DND-41 (cell line): ENCODE results near the gene NKD1.

ENCODE experiments used
- ATAC-seq: fragments of 200-7000 bp; cut with Tn5 transposase; 3 replicates; pipeline ENCODE4 v1.9.1; 2021; ENCODE audit warnings: low read depth; ENCODE audit not compliant: insufficient read depth
- DNase-seq: peaks from one replicate; pipeline ENCODE4 v3.0.0-alpha.2; 2020
- H2AFZ ChIP-seq: 2 replicates; pipeline ENCODE4 v1.6.0; 2012; ENCODE audit warnings: low read depth, low read length
- H3K27ac ChIP-seq: 2 replicates; pipeline ENCODE4 v1.5.1; 2012; ENCODE audit warnings: low read length, inconsistent platforms
- H3K27me3 ChIP-seq: fragments of 200-600 bp; sonication (generic); 2 replicates; pipeline ENCODE4 v1.6.0; 2012; ENCODE audit warnings: low read length, mild to moderate bottlenecking, inconsistent platforms; ENCODE audit not compliant: insufficient read depth, poor library complexity
- H3K36me3 ChIP-seq: 2 replicates; pipeline ENCODE4 v1.5.1; 2012; ENCODE audit warnings: low read length, inconsistent platforms; ENCODE audit not compliant: insufficient read depth
- H3K4me1 ChIP-seq: 2 replicates; pipeline ENCODE4 v1.5.1; 2012; ENCODE audit warnings: mild to moderate bottlenecking, low read length; ENCODE audit not compliant: insufficient read depth
- H3K4me2 ChIP-seq: 2 replicates; pipeline ENCODE4 v1.6.0; 2012; ENCODE audit warnings: mild to moderate bottlenecking, moderate library complexity, low read length, inconsistent platforms; ENCODE audit not compliant: insufficient read depth
- H3K4me3 ChIP-seq, 2 experiments: fragments of 200-600 bp in 1 of 2; shearing (Covaris generic) in 1 of 2; 2 replicates each; pipeline ENCODE4 v1.5.1; 2012 to 2016; ENCODE audit warnings: inconsistent platforms in 2 of 2, low read length in 2 of 2, mild to moderate bottlenecking in 2 of 2, low read depth in 1 of 2, moderate library complexity in 1 of 2
- H3K79me2 ChIP-seq: 2 replicates; pipeline ENCODE4 v1.6.0; 2012; ENCODE audit warnings: low read length, inconsistent platforms; ENCODE audit not compliant: insufficient read depth
- H3K9ac ChIP-seq: 2 replicates; pipeline ENCODE4 v1.6.0; 2012; ENCODE audit warnings: low read depth, mild to moderate bottlenecking, inconsistent platforms, low read length, moderate library complexity
- H3K9me3 ChIP-seq: 2 replicates; pipeline ENCODE4 v1.5.1; 2012; ENCODE audit warnings: low read length, moderate library complexity, mild to moderate bottlenecking, inconsistent platforms; ENCODE audit not compliant: insufficient read depth, severe bottlenecking
- H4K20me1 ChIP-seq: 2 replicates; pipeline ENCODE4 v1.6.0; 2012; ENCODE audit warnings: low read length; ENCODE audit not compliant: insufficient read depth
- EZH2 ChIP-seq: IDR thresholded peaks from 3 replicates; pipeline ENCODE4 v1.6.1; 2012; ENCODE audit warnings: borderline replicate concordance, low read depth, mild to moderate bottlenecking, moderate library complexity, low read length, inconsistent platforms; ENCODE audit not compliant: severe bottlenecking
- TF ChIP-seq, protein P1 (sequence below): IDR thresholded peaks from 2 replicates; pipeline ENCODE4 v1.5.1; 2012; ENCODE audit warnings: borderline replicate concordance, low read length, moderate library complexity, mild to moderate bottlenecking; ENCODE audit not compliant: poor library complexity, severe bottlenecking; ENCODE audit errors: extremely low read depth

The NKD1 gene

DNA sequence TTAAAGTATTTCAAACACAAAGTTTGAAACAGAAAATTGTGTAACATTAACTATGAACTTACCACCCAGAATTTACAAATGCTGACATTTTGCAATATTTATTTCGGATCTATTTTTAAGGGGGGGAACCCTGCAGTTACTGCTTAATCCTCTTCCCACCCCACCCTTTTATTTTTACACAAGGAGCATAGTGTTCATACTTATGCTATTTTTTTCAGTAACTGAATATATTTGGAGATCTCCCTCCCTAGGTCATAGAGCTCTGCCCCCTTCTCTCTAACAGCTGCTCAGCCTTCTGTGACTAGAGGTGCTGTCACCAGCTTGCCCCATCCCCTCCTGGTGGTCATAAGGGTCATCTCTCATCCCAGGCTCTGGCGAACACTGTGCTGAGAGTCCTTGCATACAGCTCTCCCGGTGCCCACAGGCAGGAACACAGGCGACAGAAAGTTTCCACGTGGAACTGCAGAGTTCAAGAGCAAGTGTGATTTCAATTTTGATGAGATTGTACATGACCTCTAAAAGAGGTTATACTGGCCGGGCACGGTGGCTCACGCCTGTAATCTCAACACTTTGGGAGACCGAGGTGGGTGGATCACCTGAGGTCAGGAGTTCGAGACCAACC is 88.7 kb downstream of the NKD1 start:
- no peak overlapping the region for H3K27ac ChIP-seq
- no peaks in the 10 kb centered on the region for H3K9me3 ChIP-seq
- H3K4me2 ChIP-seq, result no peak overlapping the region
- no peaks in the 10 kb centered on the region for H4K20me1 ChIP-seq
- ATAC-seq (no peak), DNase-seq (no peak)
- no peaks in the 10 kb centered on the region for H3K4me1 ChIP-seq
- H3K79me2 ChIP-seq, result no peaks in the 10 kb centered on the region
- no peaks in the 10 kb centered on the region for H3K36me3 ChIP-seq
- H2AFZ ChIP-seq, result no peak overlapping the region
- H3K9ac ChIP-seq, result no peak overlapping the region
- TF ChIP-seq, protein P1, sequence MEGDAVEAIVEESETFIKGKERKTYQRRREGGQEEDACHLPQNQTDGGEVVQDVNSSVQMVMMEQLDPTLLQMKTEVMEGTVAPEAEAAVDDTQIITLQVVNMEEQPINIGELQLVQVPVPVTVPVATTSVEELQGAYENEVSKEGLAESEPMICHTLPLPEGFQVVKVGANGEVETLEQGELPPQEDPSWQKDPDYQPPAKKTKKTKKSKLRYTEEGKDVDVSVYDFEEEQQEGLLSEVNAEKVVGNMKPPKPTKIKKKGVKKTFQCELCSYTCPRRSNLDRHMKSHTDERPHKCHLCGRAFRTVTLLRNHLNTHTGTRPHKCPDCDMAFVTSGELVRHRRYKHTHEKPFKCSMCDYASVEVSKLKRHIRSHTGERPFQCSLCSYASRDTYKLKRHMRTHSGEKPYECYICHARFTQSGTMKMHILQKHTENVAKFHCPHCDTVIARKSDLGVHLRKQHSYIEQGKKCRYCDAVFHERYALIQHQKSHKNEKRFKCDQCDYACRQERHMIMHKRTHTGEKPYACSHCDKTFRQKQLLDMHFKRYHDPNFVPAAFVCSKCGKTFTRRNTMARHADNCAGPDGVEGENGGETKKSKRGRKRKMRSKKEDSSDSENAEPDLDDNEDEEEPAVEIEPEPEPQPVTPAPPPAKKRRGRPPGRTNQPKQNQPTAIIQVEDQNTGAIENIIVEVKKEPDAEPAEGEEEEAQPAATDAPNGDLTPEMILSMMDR, result no peak
- TF ChIP-seq EZH2, result no peak
- H3K4me3 ChIP-seq, result no peak overlapping the region
- H3K27me3 ChIP-seq, result peaks cover 28% of the 10 kb centered on the region

DNA sequence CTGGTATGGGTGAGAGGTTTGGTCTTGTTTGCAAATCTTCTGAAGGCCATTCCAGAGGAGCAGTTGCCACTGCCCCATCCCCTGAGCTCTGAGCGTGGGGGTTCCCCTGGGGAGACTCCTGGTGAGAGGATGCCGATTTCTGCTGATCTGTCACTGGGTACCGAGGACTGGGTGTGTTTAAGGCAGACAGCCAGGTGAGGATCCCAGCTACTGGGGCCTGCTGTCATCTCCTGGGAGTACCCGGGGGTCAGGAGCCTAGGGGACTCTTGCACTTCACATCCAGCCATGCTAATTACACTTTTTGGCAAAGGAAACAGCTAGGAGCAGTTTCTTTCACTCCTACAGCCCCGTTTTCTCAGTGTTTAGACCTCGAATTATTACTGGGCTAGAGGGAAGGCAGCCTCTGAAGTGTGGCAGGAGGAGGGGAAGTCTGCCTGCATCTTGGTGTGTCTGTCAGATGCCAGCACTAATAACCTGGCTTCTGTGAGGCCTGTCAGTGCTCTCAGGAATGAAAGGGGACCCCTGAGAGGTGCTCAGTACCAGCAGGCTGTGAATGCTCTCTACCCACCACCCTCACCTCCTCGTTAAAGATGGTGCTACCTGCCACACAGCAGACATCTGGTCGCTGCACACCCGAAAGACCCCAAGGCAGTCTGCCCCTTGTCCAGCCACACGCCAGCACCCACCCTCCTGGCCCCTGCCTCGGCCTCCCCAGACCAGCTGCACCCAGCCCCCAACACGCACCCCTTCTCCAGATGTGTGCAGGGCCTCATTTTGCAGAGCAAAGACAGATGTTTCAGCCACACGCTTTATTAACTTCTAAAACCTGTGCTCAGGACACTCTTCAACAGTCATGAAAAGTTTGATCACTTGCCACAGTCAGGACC is 89.8 kb downstream of the NKD1 start:
- peaks cover under 1% of the 10 kb centered on the region; the same call in 1 of the 2 replicates for H4K20me1 ChIP-seq
- no peaks in the 10 kb centered on the region for H3K36me3 ChIP-seq
- H3K9me3 ChIP-seq, result no peaks in the 10 kb centered on the region
- no peaks in the 10 kb centered on the region for H3K4me1 ChIP-seq
- H3K4me2 ChIP-seq, result no peak overlapping the region
- no peak overlapping the region for H3K9ac ChIP-seq
- H2AFZ ChIP-seq, result no peak overlapping the region
- ATAC-seq, result no peak
- H3K27me3 ChIP-seq, result peaks cover 39% of the 10 kb centered on the region
- no peak for DNase-seq
- no peak overlapping the region for H3K27ac ChIP-seq
- no peak for TF ChIP-seq EZH2
- TF ChIP-seq, protein P1, result no peak
- no peak overlapping the region for H3K4me3 ChIP-seq
- H3K79me2 ChIP-seq, result no peaks in the 10 kb centered on the region

DNA sequence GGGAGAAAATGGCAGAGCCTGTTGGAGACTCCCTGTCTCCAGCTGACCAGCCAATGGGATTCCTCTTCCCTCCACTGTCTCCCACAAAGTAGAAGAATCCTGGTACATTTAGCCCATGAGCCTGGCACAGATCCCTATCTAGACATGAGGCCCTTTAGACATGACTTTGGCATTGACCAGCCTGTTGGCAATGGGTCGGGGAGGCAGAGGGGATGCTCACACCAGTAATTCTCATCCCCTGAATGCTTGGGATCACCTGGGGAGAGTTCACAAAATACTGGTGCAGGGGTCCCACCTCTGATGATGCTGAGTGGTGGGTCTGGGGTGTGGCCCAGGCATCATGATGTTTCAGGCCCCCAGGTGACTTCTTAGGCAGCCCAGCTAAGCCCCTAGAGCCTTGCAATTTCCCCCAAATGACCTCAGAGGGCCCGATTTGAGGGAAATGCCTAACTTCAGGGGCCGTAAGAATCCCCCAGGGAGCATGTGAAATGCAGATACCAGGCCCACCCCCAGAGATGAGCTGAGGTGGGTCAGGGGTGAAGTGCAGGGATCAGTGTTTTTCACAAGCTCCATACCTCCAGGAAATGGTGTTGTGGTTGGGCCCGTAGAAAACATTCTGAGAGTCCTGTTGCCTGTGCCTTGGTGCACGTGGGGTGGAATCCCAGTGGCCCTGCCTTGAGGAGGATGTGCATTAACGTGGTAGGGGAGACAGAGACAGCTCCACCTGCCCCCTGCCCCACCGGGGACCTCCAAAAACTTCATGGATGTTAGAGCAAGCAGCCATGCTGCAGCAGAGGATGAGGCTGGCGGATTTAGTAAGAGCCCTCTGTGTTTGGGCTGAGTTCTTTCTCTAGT is 90.8 kb downstream of the NKD1 start:
- no peak for DNase-seq
- Histone ChIP-seq H3K79me2 (no peaks in the 10 kb centered on the region), H3K9me3 (no peaks in the 10 kb centered on the region), H3K27ac (no peak overlapping the region), H3K4me1 (no peaks in the 10 kb centered on the region), H3K27me3 (peaks cover 44% of the 10 kb centered on the region), H4K20me1 (peaks cover 4% of the 10 kb centered on the region; the same call in 1 of the 2 replicates), H3K9ac (no peak overlapping the region), H3K4me3 (no peak overlapping the region), H3K36me3 (no peaks in the 10 kb centered on the region), H3K4me2 (no peak overlapping the region), H2AFZ (no peak overlapping the region)
- TF ChIP-seq, protein P1, result no peak
- no peak for ATAC-seq
